GM23248 (cell line): ENCODE measurements around the gene STK36. TPM values are rescaled to one million over a fixed set of nuclear protein-coding genes. Genes with fewer than 3 reads are reported as not detected.
A peak's percentile ranks its signal among the peaks of the same experiment; 100 is the strongest.

Experiments
- DNase-seq: peaks from one replicate; pipeline ENCODE4 v3.0.0-alpha.2; 2015
- H2AFZ ChIP-seq: fragments of 200-600 bp; sonication (generic); 2 replicates; pipeline ENCODE4 v1.6.1; 2016; ENCODE audit warnings: antibody characterized with exemption
- H3F3A ChIP-seq: fragments of 200-600 bp; sonication (generic); 2 replicates; pipeline ENCODE4 v1.6.1; 2016; ENCODE audit warnings: mild to moderate bottlenecking, antibody characterized with exemption, mixed run types; ENCODE audit not compliant: insufficient read depth
- H3K27ac ChIP-seq: fragments of 200-600 bp; sonication (generic); 2 replicates; pipeline ENCODE4 v1.5.1; 2016; ENCODE audit warnings: mild to moderate bottlenecking
- H3K27me3 ChIP-seq: fragments of 200-600 bp; sonication (generic); replicated peaks from 2 replicates; pipeline ENCODE4 v1.6.1; 2016; ENCODE audit warnings: mild to moderate bottlenecking; ENCODE audit not compliant: insufficient read depth
- H3K36me3 ChIP-seq: fragments of 200-600 bp; sonication (generic); 2 replicates; pipeline ENCODE4 v1.6.1; 2016; ENCODE audit warnings: low read depth, mild to moderate bottlenecking
- H3K4me1 ChIP-seq: fragments of 200-600 bp; sonication (generic); 2 replicates; pipeline ENCODE4 v1.6.1; 2016; ENCODE audit warnings: mild to moderate bottlenecking; ENCODE audit not compliant: insufficient read depth
- H3K4me2 ChIP-seq: fragments of 200-600 bp; sonication (generic); one replicate; pipeline ENCODE4 v1.6.1; 2016; ENCODE audit warnings: mild to moderate bottlenecking; ENCODE audit not compliant: unreplicated experiment
- H3K4me3 ChIP-seq: fragments of 200-600 bp; sonication (generic); 2 replicates; pipeline ENCODE4 v1.5.1; 2016; ENCODE audit warnings: mild to moderate bottlenecking
- H3K79me2 ChIP-seq: fragments of 200-600 bp; sonication (generic); 2 replicates; pipeline ENCODE4 v1.6.1; 2016; ENCODE audit warnings: mild to moderate bottlenecking; ENCODE audit not compliant: insufficient read depth
- H3K9ac ChIP-seq: fragments of 200-600 bp; sonication (generic); 2 replicates; pipeline ENCODE4 v1.6.1; 2016; ENCODE audit warnings: mild to moderate bottlenecking
- H3K9me2 ChIP-seq: fragments of 200-600 bp; sonication (generic); 2 replicates; pipeline ENCODE4 v1.6.1; 2016; ENCODE audit warnings: mixed run types, mild to moderate bottlenecking, moderate library complexity; ENCODE audit not compliant: insufficient read depth
- H3K9me3 ChIP-seq: fragments of 200-600 bp; sonication (generic); one replicate; pipeline ENCODE4 v1.6.1; 2017; ENCODE audit warnings: low read depth
- H4K20me1 ChIP-seq: fragments of 200-600 bp; sonication (generic); 2 replicates; pipeline ENCODE4 v1.6.0; 2016; ENCODE audit not compliant: insufficient read depth
- EZH2 ChIP-seq: fragments of 200-600 bp; sonication (generic); IDR thresholded peaks from 2 replicates; pipeline ENCODE4 v1.6.1; 2018; ENCODE audit warnings: antibody characterized with exemption, mild to moderate bottlenecking; ENCODE audit not compliant: insufficient read depth, poor library complexity, severe bottlenecking
- EZH2phosphoT487 ChIP-seq: fragments of 200-600 bp; sonication (generic); IDR thresholded peaks from 2 replicates; pipeline ENCODE4 v1.6.1; 2018; ENCODE audit warnings: antibody characterized with exemption, moderate library complexity, mild to moderate bottlenecking, low read depth; ENCODE audit not compliant: insufficient read depth
- WGBS, 2 experiments: methylation state at CpG; one replicate each; pipeline ENCODE4 v1.1.6; 2015 to 2017; ENCODE audit warnings: low lambda C conversion rate in 2 of 2, low coverage in 1 of 2; ENCODE audit errors: missing lambda C conversion rate in 2 of 2; 5-methylcytosine and 5-hydroxymethylcytosine counted together
- in situ Hi-C: fragments of 300-500 bp; cut with MboI; formaldehyde crosslinking; loops from 2 replicates; pipeline ENCODE4 v1.15.0; 2020
- polyA plus RNA-seq: library from polyadenylated mRNA; unstranded; fragments of >200 nt; fragmentation: Nextera tagmentation; extraction: Ambion mirVana; gene quantifications from 2 replicates; pipeline ENCODE4 v1.2.1, GENCODE V29; 2016
- total RNA-seq: library from RNA; depleted of rRNA; stranded (reverse); fragments of >200 nt; shearing (Covaris generic); gene quantifications from 2 replicates; pipeline ENCODE4 v1.2.3, GENCODE V29; 2014

STK36 gene
- total and polyA plus RNA-seq, 2 experiments from 2014 or later = 22.2 to 24.5 TPM

GRCh38 chr2:218734190-218734975 is 62.5 kb downstream of the STK36 start:
- no peak overlapping the region for H3K4me3 ChIP-seq
- H2AFZ ChIP-seq = no peak overlapping the region
- peaks cover 52% of the 10 kb centered on the region for H3K79me2 ChIP-seq
- peaks cover 38% of the 10 kb centered on the region for H3K4me1 ChIP-seq
- H3K27ac ChIP-seq = peak overlapping the region; percentile 25
- TF ChIP-seq EZH2phosphoT487 (no peak), EZH2 (no peak)
- no peak for DNase-seq
- 0 out of 2 replicates have a peak, but pooled peaks cover 4% of the 10 kb centered on the region for H3K36me3 ChIP-seq
- no peak overlapping the region for H3K4me2 ChIP-seq
- no peaks in the 10 kb centered on the region for H3K27me3 ChIP-seq
- no peaks in the 10 kb centered on the region for H3K9me3 ChIP-seq
- H3K9me2 ChIP-seq = no peaks in the 10 kb centered on the region
- H4K20me1 ChIP-seq = no peaks in the 10 kb centered on the region
- in situ Hi-C loops = no loop called here
- WGBS, 2 experiments = 90 to 93% methylated on average over 8 of the region's 8 CpGs
- H3F3A ChIP-seq = peaks cover 36% of the 10 kb centered on the region
- H3K9ac ChIP-seq = no peak overlapping the region

GRCh38 chr2:218736531-218736930 is 64.6 kb downstream of the STK36 start:
- Histone ChIP-seq H3K9me3 (no peaks in the 10 kb centered on the region), H3K27ac (no peak overlapping the region), H3K9ac (no peak overlapping the region), H4K20me1 (no peaks in the 10 kb centered on the region), H3K36me3 (peaks cover 14% of the 10 kb centered on the region; the same call in 1 of the 2 replicates), H3K4me3 (no peak overlapping the region), H3K9me2 (no peaks in the 10 kb centered on the region), H3K79me2 (peaks cover 52% of the 10 kb centered on the region), H3K4me2 (no peak overlapping the region), H3K27me3 (no peaks in the 10 kb centered on the region), H3F3A (peaks cover 30% of the 10 kb centered on the region), H3K4me1 (peaks cover 30% of the 10 kb centered on the region), H2AFZ (no peak overlapping the region)
- in situ Hi-C loops = no loop called here
- TF ChIP-seq EZH2 = no peak
- TF ChIP-seq EZH2phosphoT487 = no peak
- WGBS, 2 experiments = 65 to 75% methylated on average over 2 of the region's 2 CpGs
- no peak for DNase-seq

DNA sequence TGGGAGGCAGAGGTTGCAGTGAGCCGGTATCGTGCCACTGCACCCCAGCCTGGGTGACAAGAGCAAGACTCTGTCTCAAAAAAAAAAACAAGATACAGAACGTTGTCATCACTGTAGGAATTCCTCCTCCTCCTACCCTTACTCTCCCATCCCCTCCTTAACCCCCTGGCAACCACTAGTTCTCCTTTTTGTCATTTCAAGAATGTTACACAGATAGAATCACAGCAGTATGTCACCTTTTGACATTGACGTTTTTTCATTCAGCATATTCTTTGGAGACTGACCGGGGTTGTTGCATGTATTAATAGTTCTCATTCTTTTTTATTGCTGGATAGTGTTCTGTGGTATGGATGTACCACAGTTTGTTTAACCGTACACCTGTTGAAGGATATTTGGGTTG is 71.2 kb downstream of the STK36 start:
- peaks cover 7% of the 10 kb centered on the region; the same call in 1 of the 2 replicates for H3K79me2 ChIP-seq
- peaks cover 26% of the 10 kb centered on the region; the same call in 1 of the 2 replicates for H3K36me3 ChIP-seq

GRCh38 chr2:218744615-218745014 is 72.7 kb downstream of the STK36 start:
- H3K79me2 ChIP-seq = no peaks in the 10 kb centered on the region
- no peaks in the 10 kb centered on the region for H3K9me3 ChIP-seq
- in situ Hi-C loops = no loop called here
- H3K27me3 ChIP-seq = no peaks in the 10 kb centered on the region
- no peaks in the 10 kb centered on the region for H3F3A ChIP-seq
- no peaks in the 10 kb centered on the region for H3K9me2 ChIP-seq
- no peaks in the 10 kb centered on the region for H3K4me1 ChIP-seq
- no peak overlapping the region for H3K9ac ChIP-seq
- H3K4me3 ChIP-seq = no peak overlapping the region
- H2AFZ ChIP-seq = no peak overlapping the region
- no peak for TF ChIP-seq EZH2
- TF ChIP-seq EZH2phosphoT487 = no peak
- H4K20me1 ChIP-seq = no peaks in the 10 kb centered on the region
- peaks cover 27% of the 10 kb centered on the region; the same call in 1 of the 2 replicates for H3K36me3 ChIP-seq
- H3K27ac ChIP-seq = no peak overlapping the region
- DNase-seq = no peak
- WGBS, 2 experiments = 86 to 87% methylated on average over 3 of the region's 3 CpGs
- no peak overlapping the region for H3K4me2 ChIP-seq

More for the DNA sequence above, 71.2 kb downstream of the STK36 start:
- Histone ChIP-seq H3K27me3 (no peaks in the 10 kb centered on the region), H3K4me3 (no peak overlapping the region), H3K27ac (no peak overlapping the region), H3K9ac (no peak overlapping the region), H3K9me2 (no peaks in the 10 kb centered on the region), H3K4me2 (no peak overlapping the region), H3K4me1 (no peaks in the 10 kb centered on the region), H3K9me3 (no peaks in the 10 kb centered on the region), H3F3A (no peaks in the 10 kb centered on the region), H2AFZ (no peak overlapping the region), H4K20me1 (no peaks in the 10 kb centered on the region)
- TF ChIP-seq EZH2phosphoT487 = no peak
- no peak for TF ChIP-seq EZH2
- 68 to 78% methylated on average over 5 to 6 of the region's 6 CpGs for WGBS, 2 experiments
- no peak for DNase-seq
- in situ Hi-C loops = no loop called here
